Adipocyte (in vitro differentiated cells): ENCODE data around the gene ASPSCR1.

Experiments used
- DNase-seq: peaks from one replicate; pipeline ENCODE4 v3.0.0-alpha.2; 2015; ENCODE audit warnings: low read depth
- H3K27me3 ChIP-seq: replicated peaks from 2 replicates; pipeline ENCODE4 v1.7.0; 2013; ENCODE audit warnings: mild to moderate bottlenecking, low read length, moderate library complexity; ENCODE audit not compliant: control insufficient read depth, insufficient read depth
- H3K36me3 ChIP-seq: 2 replicates; pipeline ENCODE4 v1.7.0; 2013; ENCODE audit warnings: low read length, mild to moderate bottlenecking, moderate library complexity; ENCODE audit not compliant: control insufficient read depth, insufficient read depth, severe bottlenecking
- H3K4me1 ChIP-seq: 2 replicates; pipeline ENCODE4 v1.7.0; 2013; ENCODE audit warnings: mild to moderate bottlenecking, low read length, moderate library complexity; ENCODE audit not compliant: control insufficient read depth, insufficient read depth
- H3K4me3 ChIP-seq: 2 replicates; pipeline ENCODE4 v1.7.0; 2013; ENCODE audit warnings: mild to moderate bottlenecking, low read length, moderate library complexity
- H3K9ac ChIP-seq: 2 replicates; pipeline ENCODE4 v1.7.0; 2013; ENCODE audit warnings: mild to moderate bottlenecking, low read length, moderate library complexity
- H3K9me3 ChIP-seq: 2 replicates; pipeline ENCODE4 v1.7.0; 2013; ENCODE audit warnings: mild to moderate bottlenecking, low read length, moderate library complexity; ENCODE audit not compliant: control insufficient read depth

The ASPSCR1 gene

DNA sequence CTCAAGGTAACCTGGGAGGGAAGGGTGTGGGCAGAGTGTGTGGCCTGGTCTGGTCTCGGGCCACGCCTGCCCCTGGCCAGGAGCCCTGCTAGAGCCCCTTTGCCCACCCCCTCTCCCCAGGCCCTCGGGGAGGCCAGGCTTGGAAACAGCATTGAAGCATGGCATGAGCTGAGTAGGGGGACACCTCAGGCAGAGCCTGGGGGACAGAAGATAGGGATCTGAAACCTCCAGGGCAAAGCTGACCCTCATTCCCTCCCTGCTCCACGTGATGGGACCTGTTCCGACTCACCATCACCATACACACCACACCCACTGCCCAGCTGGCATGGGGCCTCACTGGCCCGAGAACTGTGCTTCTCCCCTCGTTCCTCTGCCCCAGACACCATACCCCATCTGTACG, 71.7 kb downstream of the ASPSCR1 start:
- Histone ChIP-seq H3K9ac (no peak overlapping the region), H3K27me3 (no peaks in the 10 kb centered on the region), H3K36me3 (peaks cover 23% of the 10 kb centered on the region), H3K9me3 (no peaks in the 10 kb centered on the region), H3K4me3 (no peak overlapping the region), H3K4me1 (peaks cover 18% of the 10 kb centered on the region)
- DNase-seq: no peak

DNA sequence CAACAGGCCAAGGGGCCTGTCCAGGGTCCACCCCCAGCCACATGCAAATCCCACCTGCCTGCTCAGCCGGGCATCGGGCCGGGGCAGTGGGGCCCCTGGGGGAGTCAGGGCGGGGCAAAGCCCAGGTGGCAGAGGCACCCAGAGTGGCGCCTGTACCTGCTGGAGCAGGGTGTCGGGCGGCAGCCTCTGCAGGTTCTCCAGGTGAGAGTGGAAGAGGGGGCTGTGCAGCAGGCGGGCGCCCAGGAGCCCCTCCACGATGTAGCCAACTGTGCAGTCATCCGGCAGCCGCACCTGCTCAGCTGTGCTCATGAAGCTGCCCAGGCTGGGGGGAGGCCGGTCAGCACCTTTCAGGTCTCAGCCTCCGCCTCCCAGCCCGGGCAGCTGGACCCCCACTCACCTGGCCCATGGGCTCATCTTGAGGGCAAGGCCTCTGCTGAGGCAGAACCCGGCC, 72.1 kb downstream of the ASPSCR1 start:
- peaks cover 18% of the 10 kb centered on the region for H3K4me1 ChIP-seq
- H3K9ac ChIP-seq: no peak overlapping the region
- H3K9me3 ChIP-seq: no peaks in the 10 kb centered on the region
- no peaks in the 10 kb centered on the region for H3K27me3 ChIP-seq
- no peak for DNase-seq
- H3K4me3 ChIP-seq: no peak overlapping the region
- peaks cover 28% of the 10 kb centered on the region for H3K36me3 ChIP-seq

DNA sequence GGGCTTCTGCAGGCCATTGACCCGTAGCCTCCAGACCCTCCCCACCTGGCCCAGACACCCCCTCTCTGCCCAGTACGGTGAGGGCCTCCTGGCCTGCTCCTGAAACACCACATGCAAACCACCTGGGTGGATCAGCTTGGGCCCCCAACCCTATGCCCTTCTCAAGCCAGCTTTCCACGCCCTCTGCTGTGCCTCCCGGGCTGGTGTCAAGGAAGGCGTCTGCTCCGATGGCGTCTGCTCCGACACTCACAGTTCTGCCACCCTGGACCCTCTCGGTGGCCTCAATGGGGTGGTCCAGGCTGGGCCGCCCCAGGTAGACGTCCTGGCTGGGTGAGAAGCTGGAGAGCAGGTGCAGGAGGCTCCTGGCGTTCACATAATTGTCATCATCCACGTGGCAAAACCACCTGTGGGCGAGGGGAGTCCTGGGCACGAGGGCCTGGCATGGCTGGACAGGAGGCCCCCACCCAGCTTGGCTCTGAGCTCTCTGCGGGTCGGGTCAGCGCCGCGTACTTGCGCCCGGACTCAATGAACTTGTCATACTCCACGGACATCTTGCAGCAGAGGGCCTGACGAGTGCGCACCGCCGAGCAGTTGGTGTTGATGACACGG, 72.8 kb downstream of the ASPSCR1 start:
- Histone ChIP-seq H3K9ac (peak overlapping the region; percentile 94), H3K27me3 (no peaks in the 10 kb centered on the region), H3K36me3 (peaks cover 35% of the 10 kb centered on the region), H3K4me3 (peak overlapping the region; percentile 78), H3K9me3 (no peaks in the 10 kb centered on the region), H3K4me1 (peaks cover 18% of the 10 kb centered on the region)
- no peak for DNase-seq

DNA sequence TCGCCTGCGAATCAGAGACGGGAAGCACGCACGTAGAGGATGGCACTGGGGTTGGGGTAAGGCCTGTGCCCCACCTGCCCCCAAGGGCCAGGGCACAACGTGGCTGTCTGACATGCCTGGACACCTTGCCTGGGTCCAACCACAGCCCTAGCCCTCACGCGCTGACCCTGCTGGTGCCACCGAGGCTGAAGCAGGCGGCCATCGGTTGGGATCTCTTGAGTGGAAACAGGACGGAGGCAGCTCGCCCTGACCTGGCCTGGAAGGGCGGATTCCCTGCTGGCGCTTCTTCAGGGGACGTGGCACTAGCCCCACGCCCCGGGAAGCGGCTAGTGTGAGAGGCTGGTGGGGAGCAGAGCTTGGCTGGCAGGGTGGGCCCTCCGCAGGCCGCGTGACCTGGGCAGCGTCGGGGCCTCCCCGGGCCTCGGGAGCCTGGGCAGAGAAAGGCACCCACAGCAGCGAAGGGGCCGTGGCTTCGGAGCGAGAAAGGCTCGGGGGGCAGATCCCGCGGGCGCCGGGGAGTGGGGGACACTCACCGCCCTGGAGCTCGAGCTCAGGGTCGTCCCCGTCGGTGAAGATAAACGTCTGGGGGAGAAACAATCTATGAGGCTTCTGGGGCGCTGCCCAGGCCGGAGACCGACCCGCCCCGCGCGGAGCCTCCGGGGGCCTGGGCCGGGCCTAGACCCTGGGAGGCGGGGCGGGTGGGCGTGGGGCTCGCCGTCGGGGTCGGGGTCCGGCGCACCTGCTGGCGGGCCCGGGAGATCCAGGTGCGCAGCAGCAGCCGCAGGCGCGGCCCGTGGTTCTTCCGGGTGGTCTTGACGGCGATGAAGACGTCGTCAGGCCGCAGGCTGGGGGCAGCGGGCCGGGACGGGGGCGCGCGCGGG, 73.6 kb downstream of the ASPSCR1 start:
- H3K9ac ChIP-seq: peak overlapping the region; percentile 94
- peaks cover 41% of the 10 kb centered on the region for H3K36me3 ChIP-seq
- peak overlapping the region; percentile 78 for H3K4me3 ChIP-seq
- H3K27me3 ChIP-seq: no peaks in the 10 kb centered on the region
- no peaks in the 10 kb centered on the region for H3K9me3 ChIP-seq
- peaks cover 18% of the 10 kb centered on the region for H3K4me1 ChIP-seq
- DNase-seq: peak; percentile 23

DNA sequence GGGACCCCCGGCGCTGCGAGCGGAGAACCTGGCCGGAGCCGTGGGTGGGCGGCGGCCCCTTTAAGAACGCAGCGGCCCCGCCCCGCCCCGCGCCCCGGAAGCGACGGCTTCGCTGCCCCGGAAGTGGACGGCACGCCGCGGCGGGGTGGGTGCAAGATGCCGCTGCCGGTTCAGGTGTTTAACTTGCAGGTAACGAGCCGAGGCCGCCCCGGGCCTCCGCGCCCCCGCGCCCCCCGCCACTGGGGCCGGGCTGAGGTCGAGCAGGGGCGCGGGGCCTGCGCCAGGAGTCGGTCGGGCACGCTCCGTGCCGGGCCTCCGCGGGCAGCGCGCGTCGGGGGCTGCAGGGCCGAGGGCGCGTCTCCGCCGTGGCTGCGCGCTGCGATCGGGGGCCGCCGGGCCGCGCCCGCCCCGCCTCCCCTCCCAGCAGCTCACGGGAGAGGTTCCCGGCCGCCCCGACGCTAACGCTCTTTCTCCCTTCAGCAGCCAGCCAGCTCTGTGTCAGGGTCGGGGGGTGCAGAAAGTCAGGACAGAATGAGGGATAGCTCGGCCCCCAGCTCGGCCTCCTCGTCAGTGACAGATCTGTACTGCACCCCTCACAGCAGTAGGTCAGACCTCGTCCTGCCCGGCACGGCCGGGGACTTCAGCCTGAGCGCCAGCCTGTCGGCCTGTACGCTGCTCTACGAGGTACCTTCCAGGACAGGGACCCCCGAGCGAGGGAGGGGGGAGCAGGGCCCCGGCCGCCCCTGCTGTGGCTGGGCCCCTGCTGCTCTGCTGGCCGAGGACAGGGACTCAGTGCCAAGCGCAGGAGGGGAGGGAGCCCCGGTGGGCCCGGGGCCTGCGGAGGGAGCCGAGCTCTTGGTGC, 74.6 kb downstream of the ASPSCR1 start, which contains the start of the genes GPS1 and RFNG:
GPS1 (plus strand) TSS at position 123 of the 862 bp plus-strand sequence; CDS start at position 157, 34 bp downstream.
RFNG (minus strand) TSS at position 36 of the 862 bp plus-strand sequence. CDS start 45 bp downstream, outside the sequence.
- DNase-seq: peak; percentile 83
- H3K36me3 ChIP-seq: peaks cover 46% of the 10 kb centered on the region
- peaks cover 18% of the 10 kb centered on the region for H3K4me1 ChIP-seq

DNA sequence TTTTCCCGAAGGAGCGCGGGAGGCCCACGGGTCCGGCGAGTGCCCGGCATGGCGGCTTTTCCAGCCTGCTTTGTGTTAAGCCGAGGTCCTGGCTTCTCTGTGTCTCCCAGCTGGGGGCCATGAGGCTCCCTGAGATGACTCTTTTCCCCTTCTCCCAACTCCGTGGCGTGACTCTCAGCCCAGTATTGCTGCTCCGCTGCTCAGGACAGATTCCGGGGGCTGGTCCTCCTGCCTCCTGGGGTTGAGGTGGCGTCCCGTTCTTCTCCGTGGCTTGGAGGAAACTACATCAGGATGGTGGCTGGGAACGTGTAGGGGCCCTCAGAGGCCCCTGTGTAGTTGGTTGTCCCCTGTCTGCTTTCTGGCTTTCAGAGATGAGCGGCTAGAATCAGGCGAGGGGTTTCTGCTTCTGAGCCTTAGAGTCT, 75.2 kb downstream of the ASPSCR1 start:
- H3K27me3 ChIP-seq: no peaks in the 10 kb centered on the region
- peaks cover 18% of the 10 kb centered on the region for H3K4me1 ChIP-seq
- H3K4me3 ChIP-seq: peak overlapping the region; percentile 91
- peak overlapping the region; percentile 94 for H3K9ac ChIP-seq
- H3K9me3 ChIP-seq: no peaks in the 10 kb centered on the region
- peak; percentile 21 for DNase-seq
- peaks cover 46% of the 10 kb centered on the region for H3K36me3 ChIP-seq

More for the DNA sequence above, 74.6 kb downstream of the ASPSCR1 start, which contains the start of the genes GPS1 and RFNG:
- no peaks in the 10 kb centered on the region for H3K27me3 ChIP-seq
- peak within 1 kb of the TSS; percentile 94 for H3K9ac ChIP-seq
- H3K9me3 ChIP-seq: no peaks in the 10 kb centered on the region
- peak within 1 kb of the TSS; percentile 91 for H3K4me3 ChIP-seq

DNA sequence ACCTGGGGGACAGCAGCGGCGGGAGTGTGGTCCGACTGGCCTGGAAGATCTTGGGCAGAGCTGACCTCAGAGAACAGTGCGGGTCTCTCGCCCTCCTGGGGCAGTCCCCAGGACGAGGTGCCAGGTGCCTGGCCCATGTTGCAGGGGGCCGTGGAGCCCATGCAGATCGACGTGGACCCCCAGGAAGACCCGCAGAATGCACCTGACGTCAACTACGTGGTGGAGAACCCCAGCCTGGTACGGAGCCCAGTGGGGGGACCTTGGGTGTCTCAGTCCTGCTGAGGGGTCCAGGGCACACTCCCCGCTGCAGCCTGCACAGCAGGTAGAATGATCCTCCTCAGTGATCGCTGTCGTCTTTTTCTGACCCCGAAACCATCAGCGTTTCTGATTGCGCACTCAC, 75.7 kb downstream of the ASPSCR1 start:
- H3K9me3 ChIP-seq: no peaks in the 10 kb centered on the region
- H3K36me3 ChIP-seq: peaks cover 47% of the 10 kb centered on the region
- H3K9ac ChIP-seq: peak overlapping the region; percentile 94
- H3K4me1 ChIP-seq: peaks cover 18% of the 10 kb centered on the region
- DNase-seq: no peak
- peak overlapping the region; percentile 91 for H3K4me3 ChIP-seq
- no peaks in the 10 kb centered on the region for H3K27me3 ChIP-seq

DNA sequence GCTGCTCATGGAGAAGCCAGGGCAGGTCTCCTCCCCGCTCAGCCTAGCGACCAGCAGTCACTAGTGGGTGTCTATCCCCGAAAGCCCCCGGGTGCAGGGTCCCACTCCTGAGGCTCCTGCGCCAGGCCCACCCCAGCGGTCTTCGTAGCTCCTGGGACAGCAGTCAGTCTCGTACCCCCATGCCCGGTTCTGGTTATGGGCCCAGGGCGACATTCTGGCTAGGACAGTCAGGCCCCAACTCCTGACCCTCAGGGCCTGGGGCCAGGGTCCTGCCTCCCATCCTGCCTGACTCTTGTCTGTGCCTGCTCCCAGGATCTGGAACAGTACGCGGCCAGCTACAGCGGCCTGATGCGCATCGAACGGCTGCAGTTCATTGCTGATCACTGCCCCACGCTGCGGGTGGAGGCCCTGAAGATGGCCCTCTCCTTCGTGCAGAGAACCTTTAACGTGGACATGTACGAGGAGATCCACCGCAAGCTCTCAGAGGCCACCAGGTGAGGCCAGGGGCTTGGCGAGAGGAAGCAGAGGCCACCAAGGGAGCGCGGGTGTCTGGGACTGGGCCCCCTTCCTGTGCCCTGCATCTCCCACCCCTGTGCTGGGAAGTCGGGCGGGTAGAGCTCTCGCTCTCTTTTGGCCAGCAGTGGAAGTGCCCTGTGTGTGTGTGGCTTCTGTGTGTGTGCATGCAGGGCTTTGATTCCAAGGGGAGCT, 76.3 kb downstream of the ASPSCR1 start:
- Histone ChIP-seq H3K9me3 (no peaks in the 10 kb centered on the region), H3K4me1 (peaks cover 18% of the 10 kb centered on the region), H3K4me3 (peak overlapping the region; percentile 91), H3K9ac (peak overlapping the region; percentile 94), H3K36me3 (peaks cover 52% of the 10 kb centered on the region), H3K27me3 (no peaks in the 10 kb centered on the region)
- DNase-seq: no peak

DNA sequence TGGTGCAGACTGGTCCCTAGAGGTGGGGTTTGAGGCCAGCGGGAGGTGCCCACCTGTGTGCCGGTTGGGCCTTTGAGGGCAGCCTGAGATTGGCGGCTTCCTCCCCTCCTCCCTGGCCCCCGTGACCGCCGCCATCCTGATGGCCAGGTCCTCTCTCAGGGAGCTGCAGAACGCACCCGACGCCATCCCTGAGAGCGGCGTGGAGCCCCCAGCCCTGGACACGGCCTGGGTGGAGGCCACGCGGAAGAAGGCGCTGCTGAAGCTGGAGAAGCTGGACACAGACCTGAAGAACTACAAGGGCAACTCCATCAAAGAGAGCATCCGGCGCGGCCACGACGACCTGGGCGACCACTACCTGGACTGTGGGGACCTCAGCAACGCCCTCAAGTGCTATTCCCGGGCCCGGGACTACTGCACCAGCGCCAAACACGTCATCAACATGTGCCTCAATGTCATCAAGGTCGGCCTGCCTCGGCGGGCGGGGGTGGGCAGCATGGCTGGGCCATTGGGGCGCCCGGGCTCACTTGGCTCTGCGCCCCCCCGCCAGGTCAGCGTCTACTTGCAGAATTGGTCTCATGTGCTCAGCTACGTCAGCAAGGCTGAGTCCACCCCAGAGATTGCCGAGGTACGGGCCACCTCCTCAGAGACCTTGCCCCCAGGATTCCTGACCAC, 77.1 kb downstream of the ASPSCR1 start:
- no peaks in the 10 kb centered on the region for H3K9me3 ChIP-seq
- H3K4me3 ChIP-seq: no peak overlapping the region
- peaks cover 18% of the 10 kb centered on the region for H3K4me1 ChIP-seq
- H3K9ac ChIP-seq: peak overlapping the region; percentile 25
- H3K27me3 ChIP-seq: no peaks in the 10 kb centered on the region
- DNase-seq: no peak
- peaks cover 55% of the 10 kb centered on the region for H3K36me3 ChIP-seq
